IPS-18c (cell line): ENCODE data around the gene USP35.
"Not testable (repeated sequence)": the region's sequence is repeated elsewhere in the genome, so short reads cannot be mapped to it uniquely, and the experiment has no call there.

Source experiments
- H3K4me3 ChIP-seq: 2 replicates; pipeline ENCODE4 v1.7.0; 2013; ENCODE audit warnings: low read depth, mild to moderate bottlenecking, low read length, moderate library complexity; ENCODE audit not compliant: insufficient read depth
- H3K9me3 ChIP-seq: one replicate; pipeline ENCODE4 v1.6.1; 2013; ENCODE audit warnings: mild to moderate bottlenecking, low read length, moderate library complexity; ENCODE audit not compliant: control insufficient read depth, insufficient read depth

The USP35 gene

DNA sequence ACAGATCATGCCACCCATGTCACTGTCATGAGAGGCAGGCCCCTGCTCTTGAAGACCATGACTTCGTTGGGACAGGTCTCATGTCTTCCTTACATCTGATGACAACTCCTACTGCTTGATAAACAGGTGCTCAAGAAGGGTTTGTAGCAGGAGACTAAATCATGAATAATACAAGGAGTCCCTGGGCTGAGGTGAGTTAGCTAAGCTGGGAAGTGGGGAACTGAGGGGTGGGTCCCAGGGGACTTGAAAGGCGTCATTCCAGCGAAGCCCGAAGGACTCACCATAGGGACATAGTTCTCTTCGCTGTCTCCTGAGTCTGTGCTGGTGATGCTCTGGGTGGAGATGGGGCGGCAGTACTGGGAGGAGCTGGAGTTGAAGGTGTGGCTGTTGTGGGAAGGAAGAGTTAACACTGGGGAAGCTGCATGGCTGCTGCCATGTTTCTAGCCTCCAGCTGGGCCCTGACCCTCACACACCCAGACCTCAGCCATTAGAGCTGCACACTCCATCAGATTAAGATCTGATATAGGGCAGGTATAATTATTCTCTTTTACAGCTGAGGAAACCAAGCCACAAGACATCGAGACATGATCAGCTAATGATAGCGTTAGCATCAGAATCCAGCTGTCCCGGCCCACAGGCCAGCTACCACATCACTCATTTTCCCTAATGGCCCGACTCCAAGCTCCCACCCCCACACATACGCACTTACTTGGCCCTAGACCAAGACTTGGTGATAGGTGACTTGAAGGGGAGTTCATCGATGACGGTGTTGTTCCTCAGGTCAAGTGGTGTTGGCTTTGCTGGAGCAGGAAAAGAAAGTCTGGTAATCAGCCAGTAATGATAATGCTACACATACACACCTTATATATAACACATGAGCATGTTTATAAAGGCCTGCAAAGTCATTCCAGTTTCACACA is 32.9 kb downstream of the USP35 start:
- no peaks in the 10 kb centered on the region for H3K9me3 ChIP-seq
- H3K4me3 ChIP-seq = no peak overlapping the region

DNA sequence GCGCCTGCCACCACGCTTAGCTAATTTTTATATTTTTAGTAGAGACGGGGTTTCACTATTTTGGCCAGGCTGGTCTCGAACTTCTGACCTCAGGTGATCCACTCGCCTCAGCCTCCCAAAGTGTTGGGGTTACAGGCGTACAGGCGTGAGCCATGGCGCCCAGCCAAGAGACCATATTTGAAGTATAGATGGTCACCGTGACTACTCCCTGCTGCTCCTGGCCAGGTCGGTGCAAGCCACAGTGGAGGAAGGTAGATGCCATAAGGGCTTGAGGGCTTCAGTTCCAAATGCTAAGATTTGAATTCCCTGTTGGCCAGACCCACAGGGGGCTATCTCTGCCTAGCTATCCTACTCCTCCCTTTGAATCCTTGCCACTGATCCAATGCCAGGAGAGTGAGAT is 34.0 kb downstream of the USP35 start:
- not testable (repeated sequence) for H3K9me3 ChIP-seq, H3K4me3 ChIP-seq

DNA sequence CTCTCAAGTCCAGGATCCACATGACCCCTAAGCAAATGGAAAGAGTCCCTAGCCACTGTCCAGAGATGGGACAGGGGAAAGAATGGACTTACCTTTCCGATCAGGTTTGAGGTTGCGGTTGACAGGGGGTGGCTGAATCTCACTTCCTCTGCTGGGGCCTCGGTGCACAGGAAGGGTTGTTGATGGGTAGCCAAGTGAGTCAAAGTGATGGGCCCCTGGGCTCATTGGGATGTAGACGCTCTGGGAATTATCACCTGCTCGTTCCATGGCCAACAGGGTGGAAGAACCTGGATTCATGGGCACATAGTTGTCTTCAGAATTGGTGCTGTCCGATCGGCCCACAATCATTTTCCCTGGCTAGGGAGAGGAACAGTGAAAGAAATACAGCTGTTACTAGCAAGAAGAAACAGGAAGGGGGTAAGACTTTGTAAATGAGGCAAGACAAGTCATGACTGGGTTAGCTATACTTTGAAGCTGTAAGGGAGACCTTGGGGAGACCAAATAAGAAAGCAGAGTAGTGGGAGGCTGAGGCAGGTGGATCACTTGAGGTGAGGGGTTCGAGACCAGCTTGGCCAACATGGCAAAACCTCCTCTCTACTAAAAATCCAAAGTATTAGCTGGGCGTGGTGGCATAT is 34.7 kb downstream of the USP35 start:
- Histone ChIP-seq H3K4me3 (no peak overlapping the region), H3K9me3 (no peaks in the 10 kb centered on the region)

DNA sequence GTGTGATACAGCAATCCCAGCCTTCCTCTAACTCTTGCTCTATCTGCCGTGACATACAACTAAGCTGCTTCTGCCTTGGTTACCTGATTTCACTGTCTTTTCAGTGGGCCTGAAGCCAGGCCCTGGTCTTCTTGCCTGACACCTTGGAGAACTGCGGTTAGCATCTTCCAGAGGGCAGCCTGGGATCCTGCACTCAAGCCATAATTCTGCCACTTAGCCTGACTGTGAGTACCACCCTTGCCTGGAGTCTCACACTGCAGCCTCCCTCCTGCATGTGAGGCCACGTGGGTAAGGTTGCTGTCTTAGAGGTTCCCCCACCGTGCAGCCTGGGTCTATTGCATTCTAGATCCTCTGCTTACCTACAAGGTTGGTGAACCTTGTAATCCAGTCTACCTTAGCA is 35.8 kb downstream of the USP35 start:
- no peaks in the 10 kb centered on the region for H3K9me3 ChIP-seq
- H3K4me3 ChIP-seq = no peak overlapping the region

DNA sequence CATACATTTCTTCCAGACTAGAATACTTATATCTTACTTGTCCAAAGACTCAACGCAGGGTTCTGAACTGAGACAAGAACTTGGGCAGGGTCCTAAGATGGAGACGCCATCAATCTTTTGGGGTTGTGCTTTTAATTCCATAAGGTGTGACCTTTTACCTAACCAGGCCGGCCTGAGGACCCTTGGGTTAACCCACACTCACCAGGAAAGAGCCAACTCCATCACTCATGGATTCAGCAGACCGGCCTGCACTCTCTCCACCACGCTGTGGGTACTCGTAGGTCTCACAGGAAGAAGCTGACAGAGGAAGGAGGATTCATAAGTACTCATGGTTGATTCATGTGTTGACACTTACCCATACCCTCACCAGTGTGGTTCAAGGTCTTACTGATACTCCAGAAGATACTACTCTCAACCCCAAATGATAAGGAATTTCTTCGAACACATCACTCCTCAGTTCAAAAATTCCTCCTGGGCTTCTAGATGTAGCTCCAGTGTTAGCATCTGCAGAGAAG is 36.2 kb downstream of the USP35 start:
- Histone ChIP-seq H3K4me3 (no peak overlapping the region), H3K9me3 (no peaks in the 10 kb centered on the region)

DNA sequence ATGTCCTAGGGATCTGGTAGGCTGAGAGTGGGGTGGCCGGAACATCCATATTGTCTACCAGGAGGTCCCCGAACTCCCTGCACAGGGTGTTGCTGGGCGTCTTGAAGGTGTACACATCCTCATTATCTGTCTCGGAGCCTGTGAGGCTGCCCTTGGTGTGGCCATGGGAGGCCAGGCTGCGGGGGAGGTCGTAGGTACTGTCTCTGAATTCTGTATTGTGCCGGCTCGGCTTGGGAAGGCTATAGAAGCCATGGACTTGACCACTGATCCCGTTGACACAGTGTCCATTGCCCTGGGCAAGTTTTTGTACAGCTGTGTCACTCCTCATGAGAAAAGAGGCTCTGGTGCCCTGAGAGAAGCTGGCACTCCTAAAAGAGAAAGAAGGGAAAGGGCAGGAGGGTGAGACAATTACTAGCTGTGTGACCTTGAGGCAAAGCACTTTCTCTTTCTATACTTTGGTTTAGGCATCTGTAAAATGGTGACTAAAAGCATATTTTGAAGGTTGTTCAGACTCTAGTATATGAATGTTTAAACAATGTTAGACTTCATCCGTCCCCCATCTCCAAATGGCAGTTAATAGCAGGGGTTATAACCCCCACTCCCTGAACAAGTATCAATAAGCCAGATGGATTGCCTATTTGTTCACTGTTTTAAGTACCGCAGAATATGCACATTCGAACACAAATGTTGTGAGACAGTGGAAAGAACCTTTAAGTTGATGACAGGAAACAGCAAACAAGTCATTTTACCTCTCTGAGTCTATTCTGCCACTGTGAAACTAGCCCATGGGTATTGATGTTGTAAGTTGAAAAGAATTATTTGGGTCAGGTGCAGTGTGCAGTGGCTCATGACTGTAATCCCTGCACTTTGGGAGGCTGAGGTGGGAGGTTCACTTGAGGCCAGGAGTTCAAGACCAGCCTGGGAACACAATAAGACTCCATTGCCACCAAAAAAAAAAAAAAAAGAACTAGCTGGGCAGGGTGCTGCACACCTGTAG is 38.3 kb downstream of the USP35 start:
- no peaks in the 10 kb centered on the region for H3K9me3 ChIP-seq
- no peak overlapping the region for H3K4me3 ChIP-seq

DNA sequence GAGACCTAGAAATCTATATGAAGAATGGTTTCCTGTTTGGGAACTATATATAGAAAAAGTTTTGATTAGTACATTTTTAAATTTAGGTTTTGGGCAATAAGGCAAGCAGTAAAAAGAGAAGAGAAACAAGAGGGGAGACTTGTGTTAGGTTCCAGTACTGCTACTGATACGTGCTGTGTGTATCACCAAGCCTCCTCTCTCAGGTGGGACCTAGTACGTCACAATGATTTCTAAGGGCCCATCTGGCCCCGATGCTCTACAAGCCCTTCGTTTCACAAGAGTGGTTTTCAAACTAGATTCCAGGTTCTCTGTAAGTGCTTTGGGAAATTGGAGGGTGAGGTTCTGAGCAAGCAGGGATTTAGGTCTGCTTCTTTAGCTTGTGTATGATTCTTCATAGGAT is 39.2 kb downstream of the USP35 start:
- Histone ChIP-seq H3K4me3 (no peak overlapping the region), H3K9me3 (no peaks in the 10 kb centered on the region)

DNA sequence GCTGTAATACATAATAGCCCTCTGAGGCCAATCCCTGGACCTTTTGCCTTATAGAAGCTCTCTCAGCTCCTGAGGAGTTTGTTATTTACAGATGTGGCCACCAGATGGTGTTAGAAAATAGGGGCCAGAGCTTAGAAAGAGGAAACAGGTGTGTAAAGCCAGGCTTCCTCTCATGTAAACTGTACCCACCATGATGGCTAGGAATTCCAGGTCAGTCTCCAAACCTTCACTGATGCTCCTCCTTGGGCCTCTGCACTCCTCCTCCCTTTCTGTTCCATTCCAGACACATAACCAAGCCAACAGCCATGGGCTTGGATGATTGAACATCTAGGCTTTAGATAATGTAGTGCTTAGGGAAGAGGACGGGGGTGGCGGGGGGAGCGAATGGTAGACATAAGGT is 39.7 kb downstream of the USP35 start:
- Histone ChIP-seq H3K9me3 (no peaks in the 10 kb centered on the region), H3K4me3 (no peak overlapping the region)

DNA sequence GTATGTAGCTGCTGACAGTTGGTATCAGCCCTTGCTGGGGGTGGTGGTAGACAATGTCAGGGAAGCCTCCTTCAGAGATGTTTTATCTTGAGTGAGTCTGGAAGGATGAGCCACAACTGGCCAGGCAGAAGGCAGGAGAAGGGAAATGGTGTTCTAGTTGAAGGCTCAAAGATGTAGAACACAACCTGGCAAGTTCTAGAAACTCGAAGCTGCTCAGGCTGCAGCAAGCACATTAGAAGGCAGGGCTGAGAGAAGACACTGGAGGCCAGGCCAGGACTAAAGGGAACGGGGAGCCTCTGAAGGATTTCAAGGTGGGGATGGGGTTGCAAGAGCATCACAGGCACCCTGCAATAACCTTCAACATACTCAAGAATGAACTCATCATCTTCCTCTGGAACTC is 40.4 kb downstream of the USP35 start:
- no peaks in the 10 kb centered on the region for H3K9me3 ChIP-seq
- no peak overlapping the region for H3K4me3 ChIP-seq

DNA sequence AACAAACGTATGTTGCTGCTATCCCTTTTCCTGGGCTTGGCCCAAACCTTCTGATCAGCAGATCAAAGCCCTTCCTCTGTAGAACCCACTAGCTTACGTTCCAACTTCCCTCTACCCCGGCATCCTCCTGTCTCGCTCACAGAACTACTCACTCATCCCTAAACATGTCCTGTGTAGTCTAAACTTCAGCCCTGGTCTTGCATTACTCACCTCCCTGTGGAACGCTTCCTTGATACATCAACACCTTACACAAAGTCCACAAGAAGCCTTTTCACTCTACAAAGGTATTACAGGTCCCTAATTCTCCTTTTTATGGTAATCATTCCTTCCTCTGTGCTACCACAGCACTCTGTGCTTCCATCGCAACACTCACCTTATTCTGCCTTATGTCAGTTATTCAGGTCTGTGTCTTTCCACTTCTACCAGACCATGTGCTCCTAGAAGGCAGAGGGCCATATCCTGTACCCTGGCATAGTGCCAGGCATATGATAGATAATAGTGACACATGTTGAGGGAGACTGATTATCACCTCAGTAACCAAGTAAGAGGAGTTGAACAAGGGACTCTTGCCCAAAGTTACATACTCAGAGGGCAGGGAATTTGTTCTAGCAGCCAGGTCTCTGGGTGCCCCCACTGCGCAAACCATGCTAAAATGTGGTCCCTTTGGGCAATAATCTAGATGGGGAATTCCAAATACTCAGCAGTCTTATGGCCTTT is 41.6 kb downstream of the USP35 start:
- Histone ChIP-seq H3K4me3 (no peak overlapping the region), H3K9me3 (no peaks in the 10 kb centered on the region)

DNA sequence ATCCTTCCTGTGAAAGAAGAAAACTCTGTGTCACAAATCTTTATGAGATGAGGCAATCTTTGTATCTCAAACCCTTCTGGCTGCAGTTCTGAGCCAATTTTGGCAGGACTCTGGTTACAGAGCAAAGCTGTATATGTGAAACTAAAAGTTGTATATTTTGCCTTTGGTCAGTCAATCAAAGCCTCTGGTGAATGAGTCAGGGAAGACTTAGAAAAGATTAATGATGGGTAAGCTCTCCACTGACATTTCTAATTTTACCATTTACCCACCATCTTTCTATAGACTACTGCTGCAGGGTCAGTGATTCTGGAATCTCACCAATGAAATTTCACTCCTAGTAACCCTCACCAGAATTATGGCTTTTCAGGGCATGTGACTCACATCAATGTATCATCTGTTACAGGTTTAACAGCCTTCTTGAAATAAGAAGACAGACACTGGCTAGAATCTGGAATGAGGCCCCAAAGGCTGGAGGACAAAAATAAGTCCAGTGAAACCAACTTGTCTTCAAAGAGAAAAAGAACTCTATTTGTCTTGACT is 43.3 kb downstream of the USP35 start:
- H3K4me3 ChIP-seq = no peak overlapping the region
- H3K9me3 ChIP-seq = no peaks in the 10 kb centered on the region

DNA sequence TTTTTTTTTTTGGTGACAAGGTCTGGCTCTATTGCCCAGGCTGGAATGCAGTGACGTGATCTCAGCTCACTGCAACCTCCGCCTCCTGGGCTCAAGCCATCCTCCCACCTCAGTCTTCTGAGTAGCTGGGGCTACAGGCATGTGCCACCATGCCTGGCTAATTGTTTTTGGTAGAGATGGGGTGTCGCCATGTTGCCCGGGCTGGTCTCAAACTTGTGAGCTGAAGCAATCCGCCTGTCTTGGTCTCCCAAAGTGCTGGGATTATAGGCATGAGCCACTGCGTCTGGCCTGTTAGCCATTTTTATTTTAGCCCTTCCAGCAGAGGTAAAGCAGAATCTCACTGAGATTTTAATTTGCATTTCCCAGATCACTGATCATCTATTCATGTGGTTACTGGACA is 44.3 kb downstream of the USP35 start:
- H3K9me3 ChIP-seq, H3K4me3 ChIP-seq: not testable (repeated sequence)

DNA sequence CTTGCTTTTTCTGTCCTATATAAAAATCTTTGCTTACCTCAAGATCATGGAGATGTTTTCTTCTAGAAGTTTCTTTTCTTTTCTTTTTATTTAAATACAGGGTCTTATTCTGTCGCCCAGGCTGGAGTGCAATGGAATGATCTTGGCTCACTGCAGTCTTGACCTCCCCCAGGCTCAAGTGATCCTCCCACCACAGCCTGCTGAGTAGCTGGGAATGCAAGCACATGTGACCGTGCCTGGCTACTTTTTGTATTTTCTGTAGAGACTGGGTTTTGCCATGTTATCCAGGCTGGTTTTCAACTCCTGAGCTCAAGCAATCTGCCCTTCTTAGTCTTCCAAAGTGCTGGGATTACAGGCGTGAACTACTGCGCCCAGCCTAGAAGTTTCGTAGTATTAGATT is 45.3 kb downstream of the USP35 start:
- Histone ChIP-seq H3K9me3 (no peaks in the 10 kb centered on the region), H3K4me3 (no peak overlapping the region)

DNA sequence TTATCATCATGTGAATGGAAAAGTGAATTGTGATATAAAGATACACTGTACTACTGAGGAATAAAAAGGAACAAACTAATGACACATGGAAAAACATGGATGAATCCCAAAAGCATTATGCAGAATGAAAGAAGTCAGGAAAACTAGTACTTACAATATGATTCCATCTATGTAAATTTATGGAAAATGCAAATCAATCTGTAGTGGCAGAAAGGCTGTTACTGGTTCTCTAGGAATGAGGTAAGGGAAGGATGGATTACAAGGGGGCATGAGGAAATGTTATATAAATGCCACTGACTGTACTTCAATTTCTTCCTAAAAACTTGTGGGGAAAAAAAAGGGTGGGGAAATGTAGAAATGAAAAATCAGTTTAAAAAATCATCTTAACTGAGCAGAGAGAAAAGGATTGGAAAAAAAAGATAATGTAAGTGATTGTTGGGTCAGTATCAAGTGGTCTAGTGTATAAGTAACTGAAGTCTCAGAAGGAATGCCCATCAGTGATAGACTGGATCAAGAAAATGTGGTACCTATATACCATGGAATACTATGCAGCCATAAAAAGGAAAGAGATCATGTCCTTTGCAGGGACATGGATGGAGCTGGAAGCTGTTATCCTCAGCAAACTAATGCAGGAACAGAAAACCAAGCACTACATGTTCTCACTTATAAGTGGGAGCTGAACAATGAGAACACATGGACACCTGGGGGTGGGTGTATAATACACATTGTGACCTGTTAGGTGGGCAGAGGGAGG is 48.8 kb downstream of the USP35 start:
- H3K4me3 ChIP-seq = no peak overlapping the region
- H3K9me3 ChIP-seq = no peaks in the 10 kb centered on the region

DNA sequence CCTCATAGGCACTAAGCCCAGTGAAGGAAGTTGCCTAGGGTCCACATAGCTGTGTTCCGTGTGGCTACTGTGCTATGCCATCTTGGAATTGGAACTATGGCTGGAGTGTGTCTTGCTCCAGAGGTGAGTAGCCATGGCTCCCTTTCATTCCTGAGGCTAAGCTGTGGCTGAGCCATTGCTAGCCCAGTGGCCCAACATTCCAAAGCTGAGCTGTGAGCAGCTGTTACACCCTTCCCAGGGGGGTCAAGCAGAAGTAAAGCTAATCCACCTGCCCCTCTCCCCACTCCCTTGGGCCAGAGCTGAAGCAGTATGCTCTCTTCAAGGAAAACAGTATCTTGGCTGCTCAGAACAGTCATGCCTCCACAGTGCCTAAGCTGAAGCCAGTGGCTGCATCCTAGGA is 51.1 kb downstream of the USP35 start:
- H3K9me3 ChIP-seq = no peaks in the 10 kb centered on the region

DNA sequence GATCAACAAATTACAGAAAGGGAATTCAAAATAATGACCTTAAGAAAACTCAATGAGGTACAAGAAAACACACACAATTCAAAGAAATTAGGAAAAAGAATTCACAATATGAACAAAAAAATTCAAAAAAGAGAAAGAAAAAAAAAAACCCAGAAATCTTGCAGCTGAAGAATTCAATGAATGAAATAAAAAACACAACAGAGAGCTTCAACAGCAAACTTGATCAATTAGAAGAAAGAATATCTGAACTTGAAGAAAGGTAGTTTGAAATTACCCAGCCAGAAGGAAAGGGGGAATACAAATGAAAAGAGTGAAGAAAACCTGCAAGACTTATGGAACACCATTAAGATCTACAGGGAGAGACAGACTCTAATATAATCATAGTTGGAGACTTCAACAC is 52.8 kb downstream of the USP35 start:
- H3K4me3 ChIP-seq = no peak overlapping the region

More for the DNA sequence above, 51.1 kb downstream of the USP35 start:
- H3K4me3 ChIP-seq = no peak overlapping the region

More for the DNA sequence above, 52.8 kb downstream of the USP35 start:
- no peaks in the 10 kb centered on the region for H3K9me3 ChIP-seq
